GM23338 (cell line): ENCODE results near the gene GIGYF2. TPM values are rescaled to one million over a fixed set of nuclear protein-coding genes. Genes with fewer than 3 reads are reported as not detected.

Experiments used
- ATAC-seq: fragments of 200-7000 bp; cut with Tn5 transposase; 3 replicates; pipeline ENCODE4 v1.9.1; 2020
- DNase-seq: peaks from one replicate; pipeline ENCODE4 v3.0.0-alpha.2; 2015; ENCODE audit warnings: low spot score
- H2AFZ ChIP-seq: fragments of 200-600 bp; sonication (generic); 2 replicates; pipeline ENCODE4 v1.8.0; 2016; ENCODE audit warnings: antibody characterized with exemption, mild to moderate bottlenecking, moderate library complexity
- H3F3A ChIP-seq: fragments of 200-600 bp; sonication (generic); replicated peaks from 2 replicates; pipeline ENCODE4 v1.8.0; 2017; ENCODE audit warnings: antibody characterized with exemption, mixed run types, low read depth
- H3K27ac ChIP-seq: fragments of 200-600 bp; sonication (generic); 2 replicates; pipeline ENCODE4 v1.6.1; 2016; ENCODE audit warnings: low read depth
- H3K27me3 ChIP-seq: fragments of 200-600 bp; sonication (generic); 2 replicates; pipeline ENCODE4 v1.8.0; 2016; ENCODE audit warnings: mild to moderate bottlenecking, mixed run types, moderate library complexity; ENCODE audit not compliant: insufficient read depth
- H3K36me3 ChIP-seq: fragments of 200-600 bp; sonication (generic); 2 replicates; pipeline ENCODE4 v1.8.0; 2016; ENCODE audit warnings: mild to moderate bottlenecking; ENCODE audit not compliant: insufficient read depth
- H3K4me1 ChIP-seq: fragments of 200-600 bp; sonication (generic); 2 replicates; pipeline ENCODE4 v1.8.0; 2016; ENCODE audit warnings: mild to moderate bottlenecking, moderate library complexity; ENCODE audit not compliant: insufficient read depth
- H3K4me2 ChIP-seq: fragments of 200-600 bp; sonication (generic); 2 replicates; pipeline ENCODE4 v1.7.1; 2017; ENCODE audit warnings: mixed run types
- H3K4me3 ChIP-seq: fragments of 200-600 bp; sonication (generic); 2 replicates; pipeline ENCODE4 v1.6.1; 2016; ENCODE audit warnings: mixed run types
- H3K79me2 ChIP-seq: fragments of 200-600 bp; sonication (generic); replicated peaks from 2 replicates; pipeline ENCODE4 v1.8.0; 2017; ENCODE audit warnings: mild to moderate bottlenecking; ENCODE audit not compliant: insufficient read depth
- H3K9me2 ChIP-seq: fragments of 200-600 bp; sonication (generic); 2 replicates; pipeline ENCODE4 v1.8.0; 2017; ENCODE audit not compliant: insufficient read depth
- H4K20me1 ChIP-seq: fragments of 200-600 bp; sonication (generic); replicated peaks from 2 replicates; pipeline ENCODE4 v1.8.0; 2017; ENCODE audit warnings: mild to moderate bottlenecking; ENCODE audit not compliant: insufficient read depth
- H3K27ac Mint-ChIP-seq: 2 replicates; pipeline ENCODE4 v1.8.0; 2020; ENCODE audit warnings: inconsistent platforms, mild to moderate bottlenecking, moderate library complexity, mixed read lengths
- H3K27me3 Mint-ChIP-seq: 3 replicates; pipeline ENCODE4 v1.8.0; 2022; ENCODE audit warnings: low read depth, mild to moderate bottlenecking, moderate library complexity, mixed read lengths, inconsistent platforms; ENCODE audit not compliant: insufficient read depth, poor library complexity
- H3K36me3 Mint-ChIP-seq: 3 replicates; pipeline ENCODE4 v1.8.0; 2021; ENCODE audit warnings: low read depth, mild to moderate bottlenecking, inconsistent platforms, moderate library complexity, mixed read lengths
- H3K4me1 Mint-ChIP-seq: 3 replicates; pipeline ENCODE4 v1.8.0; 2020; ENCODE audit warnings: mild to moderate bottlenecking, inconsistent platforms, mixed read lengths
- H3K4me3 Mint-ChIP-seq: 3 replicates; pipeline ENCODE4 v1.8.0; 2021; ENCODE audit warnings: moderate library complexity, mild to moderate bottlenecking, inconsistent platforms, mixed read lengths
- H3K9me3 Mint-ChIP-seq: 3 replicates; pipeline ENCODE4 v1.8.0; 2020; ENCODE audit warnings: moderate library complexity, mild to moderate bottlenecking, inconsistent platforms, mixed read lengths
- CREB1 ChIP-seq: fragments of 250-450 bp; sonication (Bioruptor Pico); IDR thresholded peaks from 2 replicates; pipeline ENCODE4 v1.5.0; 2020; ENCODE audit warnings: low read depth, mild to moderate bottlenecking, moderate library complexity
- EZH2 ChIP-seq: fragments of 200-600 bp; sonication (generic); IDR thresholded peaks from one replicate; pipeline ENCODE4 v1.8.0; 2017; ENCODE audit warnings: antibody characterized with exemption, mild to moderate bottlenecking, low read depth; ENCODE audit not compliant: unreplicated experiment
- JUNB ChIP-seq: IDR thresholded peaks from one replicate; pipeline ENCODE4 v1.6.1; 2016; ENCODE audit warnings: antibody characterized with exemption; ENCODE audit not compliant: unreplicated experiment
- NANOG ChIP-seq: IDR thresholded peaks from 2 replicates; pipeline ENCODE4 v1.6.1; 2016; ENCODE audit warnings: antibody characterized with exemption, borderline replicate concordance
- ZNF331 ChIP-seq: fragments of 250-450 bp; sonication (Bioruptor Pico); IDR thresholded peaks from 2 replicates; pipeline ENCODE4 v1.5.0; 2020; ENCODE audit warnings: low read depth, mild to moderate bottlenecking, moderate library complexity
- polyA plus RNA-seq: library from polyadenylated mRNA; unstranded; fragments of >200 nt; fragmentation: Nextera tagmentation; extraction: Ambion mirVana; gene quantifications from 2 replicates; pipeline ENCODE4 v1.2.1, GENCODE V29; 2016
- total RNA-seq: library from RNA; depleted of rRNA; stranded (reverse); fragments of >200 nt; shearing (Covaris generic); gene quantifications from 2 replicates; pipeline ENCODE4 v1.2.3, GENCODE V29; 2014
- TF ChIP-seq, protein P1 (sequence below): IDR thresholded peaks from one replicate; pipeline ENCODE4 v1.6.1; 2018; ENCODE audit warnings: antibody characterized with exemption; ENCODE audit not compliant: unreplicated experiment
- TF ChIP-seq, protein P2 (sequence below), 2 experiments: fragments of 200-600 bp in 1 of 2; sonication (generic) in 1 of 2; conservative IDR thresholded peaks; 2 replicates each; pipeline versions ENCODE4 v1.5.1 to v1.6.1; 2016 to 2017; ENCODE audit warnings: antibody characterized with exemption in 2 of 2, low read depth in 2 of 2, mild to moderate bottlenecking in 2 of 2, moderate library complexity in 1 of 2

GIGYF2 gene
- total and polyA plus RNA-seq, 2 experiments from 2014 or later = 48.9 to 104 TPM

DNA sequence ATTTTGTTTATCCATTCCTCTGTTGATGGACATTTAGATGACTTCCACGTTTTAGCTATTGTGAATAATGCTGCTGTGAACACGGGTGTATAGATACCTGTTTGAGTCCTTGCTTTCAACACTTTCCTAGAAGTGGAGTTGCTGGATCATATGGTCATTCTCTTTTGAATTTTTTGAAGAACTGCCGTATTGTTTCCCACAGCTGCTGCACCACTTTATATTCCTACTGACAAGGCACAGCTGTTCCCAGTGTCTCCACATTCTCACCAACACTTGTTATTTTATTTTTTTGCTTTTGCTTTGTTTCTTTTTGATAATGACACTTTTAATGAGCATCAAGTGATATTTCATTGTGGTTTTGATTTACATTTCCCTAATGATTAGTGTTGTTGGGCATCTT, 120.6 kb downstream of the GIGYF2 start:
- Histone ChIP-seq H3K36me3 (peaks cover 8% of the 10 kb centered on the region), H3K4me2 (no peak overlapping the region)

DNA sequence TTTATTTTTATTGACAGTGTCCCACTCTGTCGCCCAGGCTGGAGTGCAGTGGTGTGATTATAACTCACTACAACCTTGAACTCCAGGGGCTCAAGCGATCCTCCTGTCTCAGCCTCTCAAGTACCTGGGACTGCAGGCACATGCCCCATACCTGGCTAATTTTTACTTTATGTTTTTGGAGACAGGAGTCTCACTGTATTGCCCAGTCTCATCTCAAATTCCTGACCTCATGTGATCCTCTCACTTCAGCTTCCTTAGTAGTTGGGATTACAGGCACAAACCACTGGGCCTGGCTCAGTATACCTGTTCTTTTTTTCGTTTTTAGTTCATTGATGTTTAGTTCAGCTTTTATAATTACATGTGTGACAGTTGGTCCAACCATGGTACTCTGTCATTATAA, 132.9 kb downstream of the GIGYF2 start:
- Histone ChIP-seq H3K79me2 (no peaks in the 10 kb centered on the region), H4K20me1 (peaks cover 7% of the 10 kb centered on the region; the same call in 1 of the 2 replicates), H3K4me1 (no peaks in the 10 kb centered on the region), H3F3A (no peaks in the 10 kb centered on the region; the same call in 1 of the 2 replicates), H3K4me2 (no peak overlapping the region), H3K27me3 (no peaks in the 10 kb centered on the region), H3K36me3 (peaks cover 42% of the 10 kb centered on the region), H3K27ac (no peak overlapping the region), H2AFZ (no peak overlapping the region), H3K9me2 (no peaks in the 10 kb centered on the region), H3K4me3 (no peak overlapping the region)
- peaks cover 36% of the 10 kb centered on the region for H3K36me3 Mint-ChIP-seq
- TF ChIP-seq, protein P1, sequence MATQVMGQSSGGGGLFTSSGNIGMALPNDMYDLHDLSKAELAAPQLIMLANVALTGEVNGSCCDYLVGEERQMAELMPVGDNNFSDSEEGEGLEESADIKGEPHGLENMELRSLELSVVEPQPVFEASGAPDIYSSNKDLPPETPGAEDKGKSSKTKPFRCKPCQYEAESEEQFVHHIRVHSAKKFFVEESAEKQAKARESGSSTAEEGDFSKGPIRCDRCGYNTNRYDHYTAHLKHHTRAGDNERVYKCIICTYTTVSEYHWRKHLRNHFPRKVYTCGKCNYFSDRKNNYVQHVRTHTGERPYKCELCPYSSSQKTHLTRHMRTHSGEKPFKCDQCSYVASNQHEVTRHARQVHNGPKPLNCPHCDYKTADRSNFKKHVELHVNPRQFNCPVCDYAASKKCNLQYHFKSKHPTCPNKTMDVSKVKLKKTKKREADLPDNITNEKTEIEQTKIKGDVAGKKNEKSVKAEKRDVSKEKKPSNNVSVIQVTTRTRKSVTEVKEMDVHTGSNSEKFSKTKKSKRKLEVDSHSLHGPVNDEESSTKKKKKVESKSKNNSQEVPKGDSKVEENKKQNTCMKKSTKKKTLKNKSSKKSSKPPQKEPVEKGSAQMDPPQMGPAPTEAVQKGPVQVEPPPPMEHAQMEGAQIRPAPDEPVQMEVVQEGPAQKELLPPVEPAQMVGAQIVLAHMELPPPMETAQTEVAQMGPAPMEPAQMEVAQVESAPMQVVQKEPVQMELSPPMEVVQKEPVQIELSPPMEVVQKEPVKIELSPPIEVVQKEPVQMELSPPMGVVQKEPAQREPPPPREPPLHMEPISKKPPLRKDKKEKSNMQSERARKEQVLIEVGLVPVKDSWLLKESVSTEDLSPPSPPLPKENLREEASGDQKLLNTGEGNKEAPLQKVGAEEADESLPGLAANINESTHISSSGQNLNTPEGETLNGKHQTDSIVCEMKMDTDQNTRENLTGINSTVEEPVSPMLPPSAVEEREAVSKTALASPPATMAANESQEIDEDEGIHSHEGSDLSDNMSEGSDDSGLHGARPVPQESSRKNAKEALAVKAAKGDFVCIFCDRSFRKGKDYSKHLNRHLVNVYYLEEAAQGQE = no peak
- TF ChIP-seq, protein P2, sequence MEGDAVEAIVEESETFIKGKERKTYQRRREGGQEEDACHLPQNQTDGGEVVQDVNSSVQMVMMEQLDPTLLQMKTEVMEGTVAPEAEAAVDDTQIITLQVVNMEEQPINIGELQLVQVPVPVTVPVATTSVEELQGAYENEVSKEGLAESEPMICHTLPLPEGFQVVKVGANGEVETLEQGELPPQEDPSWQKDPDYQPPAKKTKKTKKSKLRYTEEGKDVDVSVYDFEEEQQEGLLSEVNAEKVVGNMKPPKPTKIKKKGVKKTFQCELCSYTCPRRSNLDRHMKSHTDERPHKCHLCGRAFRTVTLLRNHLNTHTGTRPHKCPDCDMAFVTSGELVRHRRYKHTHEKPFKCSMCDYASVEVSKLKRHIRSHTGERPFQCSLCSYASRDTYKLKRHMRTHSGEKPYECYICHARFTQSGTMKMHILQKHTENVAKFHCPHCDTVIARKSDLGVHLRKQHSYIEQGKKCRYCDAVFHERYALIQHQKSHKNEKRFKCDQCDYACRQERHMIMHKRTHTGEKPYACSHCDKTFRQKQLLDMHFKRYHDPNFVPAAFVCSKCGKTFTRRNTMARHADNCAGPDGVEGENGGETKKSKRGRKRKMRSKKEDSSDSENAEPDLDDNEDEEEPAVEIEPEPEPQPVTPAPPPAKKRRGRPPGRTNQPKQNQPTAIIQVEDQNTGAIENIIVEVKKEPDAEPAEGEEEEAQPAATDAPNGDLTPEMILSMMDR (conservative IDR thresholded peaks at IDR 0.05; ENCODE audit: low read depth in 2 of 2) = no peak
- H3K4me1 Mint-ChIP-seq = no peaks in the 10 kb centered on the region
- no peak for DNase-seq
- ATAC-seq = no peak
- peaks cover 3% of the 10 kb centered on the region for H3K27me3 Mint-ChIP-seq
- no peaks in the 10 kb centered on the region for H3K9me3 Mint-ChIP-seq
- H3K4me3 Mint-ChIP-seq = no peak overlapping the region
- H3K27ac Mint-ChIP-seq = no peak overlapping the region

More for the DNA sequence above, 120.6 kb downstream of the GIGYF2 start:
- no peak overlapping the region for H3K4me3 Mint-ChIP-seq
- no peak overlapping the region for H2AFZ ChIP-seq
- peaks cover 11% of the 10 kb centered on the region; the same call in 1 of the 2 replicates for H4K20me1 ChIP-seq
- no peaks in the 10 kb centered on the region for H3K27me3 Mint-ChIP-seq
- TF ChIP-seq EZH2 = no peak
- no peak for TF ChIP-seq ZNF331
- TF ChIP-seq JUNB = no peak
- no peak for TF ChIP-seq NANOG
- TF ChIP-seq, protein P2 (conservative IDR thresholded peaks at IDR 0.05; ENCODE audit: low read depth in 2 of 2) = no peak
- TF ChIP-seq CREB1 (CRISPR knock-in tag) = no peak
- no peaks in the 10 kb centered on the region; the same call in 2 of the 3 replicates for H3K9me3 Mint-ChIP-seq
- H3K27ac Mint-ChIP-seq = peak overlapping the region; percentile 58; the same call in 1 of the 2 replicates
- ATAC-seq = no peak
- no peak overlapping the region for H3K27ac ChIP-seq
- DNase-seq = no peak
- H3K4me1 ChIP-seq = peaks cover 13% of the 10 kb centered on the region
- peaks cover 20% of the 10 kb centered on the region for H3K4me1 Mint-ChIP-seq
- H3K36me3 Mint-ChIP-seq = peaks cover 74% of the 10 kb centered on the region
- H3K9me2 ChIP-seq = no peaks in the 10 kb centered on the region
- no peaks in the 10 kb centered on the region for H3K27me3 ChIP-seq
- H3K79me2 ChIP-seq = no peaks in the 10 kb centered on the region
- no peaks in the 10 kb centered on the region for H3F3A ChIP-seq
- H3K4me3 ChIP-seq = no peak overlapping the region
